Activated CD4-positive, alpha-beta T cell treated with anti-CD3 and anti-CD28 coated beads, Interleukin-2, amount 10 ng/mL, durations not matched to agents 24 days and 14 days (primary cell): ENCODE results near the gene ZCCHC14. TPM values are rescaled to one million over a fixed set of nuclear protein-coding genes. Genes with fewer than 3 reads are reported as not detected.
"Not testable (repeated sequence)": the region's sequence is repeated elsewhere in the genome, so short reads cannot be mapped to it uniquely, and the experiment has no call there.

Experiments
- DNase-seq: peaks from one replicate; pipeline ENCODE4 v3.0.0; 2022
- H3K27ac Mint-ChIP-seq: one replicate; pipeline ENCODE4 v1.8.0; 2022; ENCODE audit warnings: mild to moderate bottlenecking, mixed read lengths
- H3K27me3 Mint-ChIP-seq: one replicate; pipeline ENCODE4 v1.8.0; 2022; ENCODE audit warnings: mixed read lengths
- H3K36me3 Mint-ChIP-seq: one replicate; pipeline ENCODE4 v1.8.0; 2022; ENCODE audit warnings: low read depth, mild to moderate bottlenecking, mixed read lengths
- H3K4me1 Mint-ChIP-seq: one replicate; pipeline ENCODE4 v1.8.0; 2021; ENCODE audit warnings: mixed read lengths
- H3K4me3 Mint-ChIP-seq: one replicate; pipeline ENCODE4 v1.8.0; 2022; ENCODE audit warnings: mild to moderate bottlenecking, moderate library complexity, mixed read lengths
- H3K9me3 Mint-ChIP-seq: one replicate; pipeline ENCODE4 v1.8.0; 2021; ENCODE audit warnings: mixed read lengths
- intact Hi-C: fragments of 100-400 bp; cut with micrococcal nuclease; formaldehyde crosslinking; loops from one replicate; pipeline ENCODE4 v1.15.1; 2023
- total RNA-seq: library from RNA; stranded (reverse); gene quantifications from 2 replicates; pipeline ENCODE4 v1.2.3, GENCODE V29; 2022

Gene ZCCHC14
- total RNA-seq, 1 donor from 2014 or later: 12.0 TPM

DNA sequence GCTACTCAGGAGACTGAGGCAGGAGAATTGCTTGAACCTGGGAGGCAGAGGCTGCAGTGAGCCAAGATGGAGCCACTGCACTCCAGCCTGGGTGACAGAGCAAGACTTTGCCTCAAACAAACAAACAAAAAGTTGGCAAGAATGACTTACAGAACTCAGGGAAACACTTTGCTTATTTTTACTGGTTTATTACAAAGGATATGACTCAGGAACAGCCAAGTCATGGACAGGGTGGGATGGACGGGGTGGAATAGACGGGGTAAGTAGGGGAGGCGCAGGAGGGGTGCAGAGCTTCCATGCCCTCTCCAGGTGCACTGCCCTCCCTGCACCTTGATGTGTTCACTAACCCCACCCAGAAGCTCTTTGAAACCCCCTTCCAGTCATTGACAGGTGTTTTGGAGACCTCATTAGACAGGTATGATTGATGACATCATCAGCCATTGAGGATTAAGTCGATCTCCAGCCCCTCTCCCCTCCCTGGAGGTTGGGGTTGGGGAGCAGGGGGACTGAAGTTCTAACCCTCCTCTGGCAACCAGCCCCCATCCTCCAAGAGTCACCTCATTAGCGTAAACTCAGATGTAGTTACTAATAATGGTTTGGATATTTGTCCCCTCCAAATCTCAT, 41.3 kb upstream of the ZCCHC14 start:
- intact Hi-C loops: no loop called here
- Mint-ChIP-seq H3K9me3 (peaks cover 20% of the 10 kb centered on the region), H3K4me1 (peaks cover 4% of the 10 kb centered on the region), H3K27me3 (no peaks in the 10 kb centered on the region), H3K36me3 (peaks cover 2% of the 10 kb centered on the region), H3K4me3 (no peak overlapping the region), H3K27ac (no peak overlapping the region)
- no peak for DNase-seq

DNA sequence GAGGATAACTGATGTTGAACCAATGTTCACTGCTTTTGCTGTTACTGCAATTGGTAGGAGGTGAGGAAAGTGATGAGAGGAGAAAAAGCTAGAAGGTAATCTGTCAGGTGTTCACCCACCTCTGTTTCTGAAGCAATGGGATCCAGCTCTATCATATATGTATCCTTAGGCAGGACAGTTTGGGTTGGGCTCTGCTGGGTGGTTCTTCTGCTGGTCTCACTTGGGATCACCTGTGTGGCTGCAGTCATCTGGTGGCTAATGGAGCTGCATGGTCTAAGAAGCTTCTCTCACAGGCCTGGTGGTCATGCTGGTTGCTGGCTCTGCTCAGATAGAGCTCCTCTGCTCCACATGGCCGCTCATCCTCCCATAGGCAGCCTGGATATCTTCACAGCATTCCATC, 40.2 kb upstream of the ZCCHC14 start:
- intact Hi-C loops: no loop called here
- Mint-ChIP-seq H3K9me3 (peaks cover 20% of the 10 kb centered on the region), H3K4me1 (no peaks in the 10 kb centered on the region), H3K27ac (no peak overlapping the region), H3K36me3 (peaks cover 2% of the 10 kb centered on the region), H3K4me3 (no peak overlapping the region), H3K27me3 (no peaks in the 10 kb centered on the region)
- DNase-seq: no peak

DNA sequence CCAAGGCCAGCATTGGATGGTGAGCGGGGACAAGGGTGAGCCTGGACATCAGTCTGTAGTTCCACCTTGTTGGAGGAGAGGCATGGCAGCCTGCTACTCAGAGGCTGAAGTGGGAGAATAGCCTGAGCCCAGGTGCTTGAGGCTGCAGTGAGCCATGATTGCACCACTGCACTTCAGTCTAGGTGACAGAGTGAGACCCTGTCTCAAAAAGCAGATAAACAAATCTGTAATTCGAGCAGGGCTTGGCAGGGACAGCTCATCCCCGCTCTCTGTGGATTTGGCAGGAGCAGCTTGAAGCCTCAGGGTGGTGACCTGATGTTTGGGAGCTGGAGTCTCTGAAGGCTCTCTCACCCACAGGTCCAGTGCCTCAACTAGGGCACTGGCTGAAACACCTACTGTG, 38.6 kb upstream of the ZCCHC14 start:
- H3K36me3 Mint-ChIP-seq: no peaks in the 10 kb centered on the region
- H3K4me1 Mint-ChIP-seq: no peaks in the 10 kb centered on the region
- H3K27ac Mint-ChIP-seq: no peak overlapping the region
- H3K27me3 Mint-ChIP-seq: no peaks in the 10 kb centered on the region
- H3K9me3 Mint-ChIP-seq: peaks cover 13% of the 10 kb centered on the region
- no peak for DNase-seq
- H3K4me3 Mint-ChIP-seq: no peak overlapping the region
- intact Hi-C loops: no loop called here

DNA sequence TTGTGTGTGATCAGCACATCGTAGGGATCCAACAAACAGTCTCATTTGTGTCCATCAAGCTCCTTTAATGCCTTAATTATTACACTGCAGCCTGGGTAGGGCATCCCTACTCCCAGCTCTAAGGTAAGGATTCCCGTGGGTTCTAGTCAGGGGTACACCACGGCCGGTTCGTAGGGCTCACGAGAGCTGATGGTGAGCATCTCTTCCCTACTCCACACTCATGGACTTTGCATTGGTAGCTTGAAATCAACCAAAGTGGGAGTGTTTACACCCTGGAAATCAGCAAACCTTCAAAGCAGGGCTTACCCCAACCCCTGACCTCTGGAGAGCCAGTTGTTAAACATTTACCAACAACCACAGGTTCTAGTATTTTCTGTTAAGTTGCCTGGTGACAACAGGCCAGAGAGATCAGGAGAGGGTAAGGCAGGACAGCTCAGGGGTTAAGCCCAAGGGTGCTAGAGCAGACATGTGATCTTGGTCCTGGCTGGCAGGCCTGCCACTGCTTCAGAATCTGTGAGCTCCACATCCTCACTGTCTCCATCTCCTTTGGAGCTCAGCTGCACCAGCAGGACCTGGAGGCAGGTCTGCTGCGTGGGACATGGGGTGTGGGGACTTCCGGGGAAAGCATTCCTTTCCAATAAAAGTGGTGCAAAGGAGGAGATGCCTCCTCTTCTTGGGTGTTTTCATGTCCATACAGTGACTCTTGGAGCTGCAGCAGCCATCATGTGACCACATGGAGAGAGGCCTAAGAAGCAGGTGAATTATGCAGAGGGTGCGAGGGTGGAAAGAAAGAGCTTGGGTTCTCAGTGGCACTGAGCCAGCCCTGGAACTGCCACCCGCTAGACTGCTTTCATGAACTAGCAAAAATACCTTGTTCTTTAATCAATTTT, 36.1 kb upstream of the ZCCHC14 start:
- H3K27me3 Mint-ChIP-seq: peaks cover 10% of the 10 kb centered on the region
- H3K4me1 Mint-ChIP-seq: no peaks in the 10 kb centered on the region
- no peak overlapping the region for H3K4me3 Mint-ChIP-seq
- no peak overlapping the region for H3K27ac Mint-ChIP-seq
- DNase-seq: no peak
- intact Hi-C loops: no loop called here
- no peaks in the 10 kb centered on the region for H3K9me3 Mint-ChIP-seq
- no peaks in the 10 kb centered on the region for H3K36me3 Mint-ChIP-seq

DNA sequence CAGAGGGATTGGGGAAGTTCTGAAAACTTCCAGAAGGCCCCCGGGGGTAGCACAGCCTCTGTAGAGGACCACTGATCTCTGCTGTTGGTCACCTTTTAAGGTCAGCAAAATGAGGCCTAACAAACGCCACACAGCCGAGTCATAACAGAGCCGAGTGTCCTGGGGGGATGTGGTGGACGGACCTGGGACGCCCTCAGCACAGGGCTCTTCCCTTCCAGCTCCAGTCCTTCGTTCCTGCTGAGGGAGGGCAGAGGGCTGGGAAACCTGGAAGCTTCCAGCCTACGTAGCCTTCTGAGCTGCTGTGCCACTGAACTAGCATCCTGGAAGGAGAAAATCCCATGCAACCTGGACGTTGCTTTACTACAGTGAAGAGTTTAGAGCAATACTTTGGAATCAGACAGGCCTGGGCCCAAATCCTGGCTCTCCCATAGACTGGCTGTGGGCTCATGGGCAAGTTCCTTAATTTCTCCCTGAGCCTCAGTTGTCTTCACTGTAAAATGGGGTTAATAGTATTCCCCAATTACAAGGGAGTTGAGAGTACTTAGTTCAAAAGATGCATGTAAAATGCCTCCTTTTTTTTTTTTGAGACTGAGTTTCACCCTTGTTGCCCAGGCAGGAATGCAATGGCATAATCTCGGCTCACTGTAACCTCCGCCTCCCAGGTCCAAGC, 34.4 kb upstream of the ZCCHC14 start:
- H3K4me1 Mint-ChIP-seq: no peaks in the 10 kb centered on the region
- H3K9me3 Mint-ChIP-seq: no peaks in the 10 kb centered on the region
- intact Hi-C loops: no loop called here
- no peak for DNase-seq
- no peak overlapping the region for H3K27ac Mint-ChIP-seq
- no peak overlapping the region for H3K4me3 Mint-ChIP-seq
- H3K27me3 Mint-ChIP-seq: peaks cover 10% of the 10 kb centered on the region
- H3K36me3 Mint-ChIP-seq: no peaks in the 10 kb centered on the region

DNA sequence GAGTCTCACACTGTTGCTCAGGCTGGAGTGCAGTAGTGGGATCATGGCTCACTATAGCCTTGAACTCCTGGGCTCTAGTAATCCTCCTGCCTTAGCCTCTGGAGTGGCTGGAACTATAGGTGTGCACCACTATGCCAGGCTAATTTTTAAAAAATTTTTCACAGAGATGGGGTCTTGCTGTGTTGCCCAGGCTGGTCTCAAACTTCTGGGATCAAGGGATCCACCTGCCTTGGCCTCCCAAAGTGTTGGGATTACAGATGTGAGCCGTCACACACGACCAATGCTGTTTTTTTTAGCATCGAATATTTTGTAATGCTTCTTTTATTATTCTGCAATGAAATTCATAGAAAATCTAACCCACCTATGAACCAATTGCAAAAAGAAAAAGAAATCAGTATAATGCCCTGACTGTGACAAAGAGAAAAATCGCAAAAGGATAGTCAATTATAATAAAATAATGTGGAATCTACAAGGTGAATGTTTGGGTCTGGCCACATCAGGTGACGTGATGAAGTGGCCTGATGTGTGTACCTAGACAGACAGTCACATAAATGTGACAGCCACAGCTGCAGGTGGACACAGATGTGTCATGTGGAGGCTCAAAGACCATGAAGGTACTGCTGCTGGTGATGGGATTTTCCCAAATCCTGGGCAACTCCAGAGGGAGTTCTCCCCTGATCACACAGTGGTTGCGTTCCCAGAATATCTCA, 33.6 kb upstream of the ZCCHC14 start:
- no peaks in the 10 kb centered on the region for H3K36me3 Mint-ChIP-seq
- no peak overlapping the region for H3K27ac Mint-ChIP-seq
- no peaks in the 10 kb centered on the region for H3K9me3 Mint-ChIP-seq
- intact Hi-C loops: no loop called here
- no peaks in the 10 kb centered on the region for H3K4me1 Mint-ChIP-seq
- peaks cover 10% of the 10 kb centered on the region for H3K27me3 Mint-ChIP-seq
- DNase-seq: no peak
- no peak overlapping the region for H3K4me3 Mint-ChIP-seq

DNA sequence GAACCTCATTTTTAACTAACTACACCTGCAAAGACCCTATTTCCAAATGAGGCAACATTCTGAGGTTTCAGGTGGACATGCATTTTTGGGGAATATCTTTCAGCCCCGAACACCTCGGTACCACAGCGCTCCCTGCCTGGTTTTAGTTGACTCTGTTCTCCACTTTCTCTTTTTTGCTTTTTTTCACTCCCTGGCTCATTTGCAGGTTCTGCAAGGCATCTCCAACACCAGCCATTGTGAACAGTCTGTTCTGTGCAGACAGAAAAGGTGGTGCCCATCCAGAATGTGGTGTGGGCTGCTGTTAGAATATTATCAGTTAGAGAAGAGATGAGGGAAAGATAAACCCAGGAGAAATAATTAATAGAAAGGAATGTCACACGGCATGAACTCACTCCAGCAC, 32.5 kb upstream of the ZCCHC14 start:
- H3K27ac Mint-ChIP-seq: no peak overlapping the region
- H3K27me3 Mint-ChIP-seq: peaks cover 14% of the 10 kb centered on the region
- no peak overlapping the region for H3K4me3 Mint-ChIP-seq
- DNase-seq: no peak
- H3K36me3 Mint-ChIP-seq: no peaks in the 10 kb centered on the region
- no peaks in the 10 kb centered on the region for H3K9me3 Mint-ChIP-seq
- intact Hi-C loops: no loop called here
- H3K4me1 Mint-ChIP-seq: no peaks in the 10 kb centered on the region

DNA sequence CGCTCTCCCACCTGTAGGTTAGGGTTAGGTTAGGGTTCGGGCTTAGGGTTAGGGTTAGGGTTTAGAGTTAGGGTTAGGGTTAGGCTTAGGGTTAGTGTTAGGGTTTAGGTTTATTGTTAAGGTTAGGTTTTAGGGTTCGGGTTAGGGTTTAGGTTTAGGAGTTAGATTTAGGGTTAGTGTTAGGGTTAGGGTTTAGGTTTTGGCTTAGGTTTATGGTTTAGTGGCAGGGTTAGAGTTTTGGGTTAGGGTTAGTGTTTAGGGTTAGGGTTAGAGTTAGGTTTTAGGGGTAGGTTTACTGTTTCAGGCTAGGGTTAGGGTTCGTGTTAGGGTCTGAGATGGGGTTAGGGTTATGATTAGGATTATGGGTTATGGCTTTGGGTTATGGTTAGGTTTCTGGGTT, 31.6 kb upstream of the ZCCHC14 start:
- DNase-seq: no peak
- Mint-ChIP-seq H3K4me3 (no peak overlapping the region), H3K9me3 (no peaks in the 10 kb centered on the region), H3K4me1 (no peaks in the 10 kb centered on the region), H3K36me3 (no peaks in the 10 kb centered on the region), H3K27me3 (peaks cover 14% of the 10 kb centered on the region), H3K27ac (no peak overlapping the region)
- intact Hi-C loops: no loop called here

DNA sequence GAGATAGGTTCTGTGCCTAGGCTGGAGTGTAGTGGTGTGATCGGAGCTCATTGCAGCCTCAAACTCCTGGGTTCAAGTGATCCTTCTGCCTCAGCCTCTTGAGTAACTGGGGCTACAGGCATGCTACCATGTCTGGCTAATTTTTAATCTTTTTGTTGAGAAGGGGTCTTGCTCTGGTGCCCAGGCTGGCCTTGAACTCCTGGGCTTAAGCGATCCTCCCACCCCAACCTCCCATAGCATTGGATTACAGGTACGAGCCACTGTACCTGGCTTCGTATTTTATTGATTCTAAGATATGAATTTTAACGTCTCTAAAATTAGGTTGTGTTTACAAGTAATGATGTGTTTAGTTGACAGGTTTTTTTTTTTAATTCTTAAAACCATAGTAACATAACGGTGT, 30.8 kb upstream of the ZCCHC14 start:
- H3K4me1 Mint-ChIP-seq, H3K4me3 Mint-ChIP-seq, H3K9me3 Mint-ChIP-seq, DNase-seq, intact Hi-C loops, H3K36me3 Mint-ChIP-seq, H3K27ac Mint-ChIP-seq: not testable (repeated sequence)
- peaks cover 16% of the 10 kb centered on the region for H3K27me3 Mint-ChIP-seq

DNA sequence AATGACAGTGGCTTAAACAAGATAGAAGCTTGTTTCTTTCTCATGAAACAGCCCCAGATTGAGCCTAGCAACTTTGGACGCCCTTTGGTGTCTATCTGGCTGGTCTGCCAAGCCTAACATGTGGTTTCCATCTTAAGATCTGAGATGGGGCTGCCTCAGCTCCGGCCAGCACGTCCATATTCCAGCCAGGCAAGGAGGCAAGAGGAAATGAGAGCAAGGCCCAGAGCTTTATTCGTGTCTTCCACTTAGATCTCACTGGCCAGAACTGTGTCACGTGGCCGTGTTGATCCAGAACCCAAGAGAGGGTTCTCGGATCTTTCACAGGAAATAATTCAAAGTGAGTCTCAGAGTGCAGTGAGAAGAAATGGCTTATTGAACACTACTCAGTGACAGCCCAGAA, 28.9 kb upstream of the ZCCHC14 start:
- H3K4me3 Mint-ChIP-seq, intact Hi-C loops, H3K4me1 Mint-ChIP-seq, H3K36me3 Mint-ChIP-seq, DNase-seq, H3K27ac Mint-ChIP-seq, H3K9me3 Mint-ChIP-seq: not testable (repeated sequence)
- H3K27me3 Mint-ChIP-seq: peaks cover 16% of the 10 kb centered on the region

DNA sequence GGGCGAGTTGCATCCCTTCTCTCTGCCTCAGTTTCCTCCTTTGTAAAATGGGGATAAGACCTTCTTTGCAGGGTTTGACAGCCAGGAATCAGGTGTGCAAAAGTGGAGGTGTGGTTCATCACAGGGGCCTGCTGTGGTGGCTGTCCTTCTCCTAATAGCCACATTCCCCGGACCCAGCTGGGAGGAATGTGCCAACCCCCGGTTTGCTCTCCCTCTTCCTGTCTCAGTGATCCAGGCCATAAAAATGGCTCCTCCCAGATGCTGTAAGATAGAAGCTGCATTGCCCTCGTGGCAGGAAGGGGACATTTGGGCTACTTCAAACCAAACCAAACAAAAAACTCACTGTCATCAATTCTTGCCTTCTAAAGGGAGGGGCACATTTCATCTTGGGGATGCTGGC, 26.3 kb upstream of the ZCCHC14 start:
- not testable (repeated sequence) for H3K4me1 Mint-ChIP-seq, DNase-seq
- peak overlapping the region; percentile 15 for H3K27ac Mint-ChIP-seq

DNA sequence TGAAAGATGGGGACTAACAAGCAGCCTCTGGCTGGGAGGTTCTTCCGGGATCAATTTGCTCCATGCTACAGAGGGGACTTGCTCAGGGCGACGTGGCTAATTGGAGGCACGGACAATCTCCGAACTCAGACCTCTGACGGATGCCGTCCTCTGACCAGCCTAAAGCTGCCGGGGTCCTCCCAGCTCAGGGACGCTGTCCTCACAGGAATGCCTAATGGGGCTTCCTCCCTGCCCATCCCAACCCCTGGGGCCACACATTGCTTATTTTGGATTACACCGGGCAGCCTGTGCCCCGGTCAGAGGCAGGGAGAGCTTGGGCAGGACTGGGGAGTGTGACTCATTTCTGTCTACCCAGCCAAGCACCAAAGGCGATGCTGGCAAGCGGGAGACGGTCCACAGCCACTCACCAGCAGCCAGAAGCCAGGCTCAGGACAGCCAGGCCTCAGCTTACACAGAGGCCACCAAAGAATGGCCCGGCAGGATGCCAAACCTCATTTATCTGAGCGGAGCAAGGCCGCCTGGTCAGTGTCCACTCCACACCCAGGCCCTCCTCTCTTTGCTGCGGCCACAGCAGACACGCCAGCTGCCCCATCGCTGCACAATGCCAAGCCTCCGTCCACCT, 25.7 kb upstream of the ZCCHC14 start:
- H3K27me3 Mint-ChIP-seq, H3K4me1 Mint-ChIP-seq, H3K36me3 Mint-ChIP-seq, H3K9me3 Mint-ChIP-seq, intact Hi-C loops, DNase-seq, H3K4me3 Mint-ChIP-seq, H3K27ac Mint-ChIP-seq: not testable (repeated sequence)

More for the DNA sequence above, 26.3 kb upstream of the ZCCHC14 start:
- intact Hi-C loops, H3K9me3 Mint-ChIP-seq, H3K27me3 Mint-ChIP-seq, H3K36me3 Mint-ChIP-seq, H3K4me3 Mint-ChIP-seq: not testable (repeated sequence)

DNA sequence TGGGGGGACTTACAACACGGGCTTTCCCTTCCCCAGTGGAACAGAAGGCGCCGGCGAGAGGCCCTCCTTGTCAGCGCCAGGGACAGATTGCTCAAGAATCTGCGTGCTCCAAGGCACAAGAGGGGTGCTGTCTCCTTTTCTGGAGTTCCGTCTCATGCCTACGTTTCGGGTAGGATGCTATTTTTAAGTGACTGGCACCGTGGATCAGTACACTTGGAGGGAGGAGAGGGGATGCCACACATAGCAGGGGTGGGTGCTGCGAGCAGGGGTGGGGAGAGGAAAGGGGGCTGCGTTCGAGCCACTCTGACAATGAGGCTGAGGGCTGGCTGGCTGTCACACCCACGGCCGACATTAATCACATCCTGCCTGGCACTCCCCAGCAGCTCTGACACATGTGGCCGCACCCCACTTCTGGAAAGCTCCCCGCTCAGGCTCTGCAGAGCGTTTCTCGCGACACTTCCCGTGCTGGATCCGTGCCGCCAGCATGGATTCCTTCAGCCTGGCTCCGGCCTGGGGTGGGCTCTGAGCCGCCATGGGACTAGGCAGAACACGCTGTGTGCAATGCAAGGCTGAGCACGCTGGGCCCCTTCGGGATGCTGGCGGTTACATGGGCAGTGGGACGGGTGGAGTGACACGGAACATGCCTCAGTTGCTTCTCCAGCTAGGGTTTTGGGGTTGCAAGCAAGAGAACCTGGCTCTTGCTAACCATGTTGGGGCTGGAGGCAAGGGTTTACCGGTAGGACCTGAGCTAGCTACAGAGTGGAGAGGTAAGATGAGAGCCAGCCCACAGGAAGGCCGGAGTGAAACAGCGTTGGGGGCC, 25.0 kb upstream of the ZCCHC14 start:
- H3K36me3 Mint-ChIP-seq, intact Hi-C loops, DNase-seq, H3K27me3 Mint-ChIP-seq, H3K9me3 Mint-ChIP-seq, H3K27ac Mint-ChIP-seq, H3K4me1 Mint-ChIP-seq, H3K4me3 Mint-ChIP-seq: not testable (repeated sequence)
